Measurements from ENCODE around the gene PHOX2A. TPM values are rescaled to one million over a fixed set of nuclear protein-coding genes. Genes with fewer than 3 reads are reported as not detected.

PHOX2A gene
- total RNA-seq, 1 donor from 2014 or later = not detected

GRCh38 chr11:72251614-72252013 is 7.6 kb upstream of the PHOX2A start:
- DNase-seq (ENCODE audit: low spot score) = no peak
- intact Hi-C loops (cut with DNase I) = no loop called here

GRCh38 chr11:72250661-72251464 is 6.9 kb upstream of the PHOX2A start:
- intact Hi-C loops (cut with DNase I) = no loop called here
- DNase-seq (ENCODE audit: low spot score) = no peak

- intact Hi-C loops (cut with DNase I) = no loop called here
- no peak for DNase-seq (ENCODE audit: low spot score)
These were observed 6.0 kb upstream of the PHOX2A start for GRCh38 chr11:72249961-72250360.

GRCh38 chr11:72247584-72247983 is 3.6 kb upstream of the PHOX2A start:
- intact Hi-C loops (cut with DNase I) = no loop called here
- DNase-seq (ENCODE audit: low spot score) = no peak

DNA sequence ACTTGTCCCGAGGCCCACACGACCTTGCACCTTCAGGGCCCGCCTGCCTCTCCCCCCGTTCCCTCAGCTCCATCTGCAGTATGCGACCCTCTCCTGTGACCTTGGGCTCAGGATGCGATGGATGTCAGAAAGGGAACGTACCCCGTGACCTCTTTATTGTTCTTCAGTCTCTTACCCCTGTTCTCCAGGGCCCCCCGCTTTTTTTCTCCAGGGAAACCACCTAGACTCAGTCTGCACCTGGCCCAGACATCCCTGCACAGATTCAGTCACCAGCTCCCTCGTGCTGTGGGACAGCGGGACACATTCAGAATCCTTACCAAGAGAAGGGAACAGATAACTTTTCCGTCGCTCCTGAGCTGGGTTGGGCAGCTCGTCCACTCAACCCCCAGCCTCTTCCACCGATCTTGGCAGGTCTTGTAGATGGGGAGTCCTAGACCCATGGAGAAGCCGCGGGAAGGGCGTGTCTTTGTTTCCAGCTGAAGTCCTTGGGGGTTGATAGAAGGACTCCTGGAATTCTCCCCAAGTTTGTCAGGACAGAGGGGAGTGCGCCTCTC is 1.4 kb upstream of the PHOX2A start:
- intact Hi-C loops (cut with DNase I) = no loop called here

DNA sequence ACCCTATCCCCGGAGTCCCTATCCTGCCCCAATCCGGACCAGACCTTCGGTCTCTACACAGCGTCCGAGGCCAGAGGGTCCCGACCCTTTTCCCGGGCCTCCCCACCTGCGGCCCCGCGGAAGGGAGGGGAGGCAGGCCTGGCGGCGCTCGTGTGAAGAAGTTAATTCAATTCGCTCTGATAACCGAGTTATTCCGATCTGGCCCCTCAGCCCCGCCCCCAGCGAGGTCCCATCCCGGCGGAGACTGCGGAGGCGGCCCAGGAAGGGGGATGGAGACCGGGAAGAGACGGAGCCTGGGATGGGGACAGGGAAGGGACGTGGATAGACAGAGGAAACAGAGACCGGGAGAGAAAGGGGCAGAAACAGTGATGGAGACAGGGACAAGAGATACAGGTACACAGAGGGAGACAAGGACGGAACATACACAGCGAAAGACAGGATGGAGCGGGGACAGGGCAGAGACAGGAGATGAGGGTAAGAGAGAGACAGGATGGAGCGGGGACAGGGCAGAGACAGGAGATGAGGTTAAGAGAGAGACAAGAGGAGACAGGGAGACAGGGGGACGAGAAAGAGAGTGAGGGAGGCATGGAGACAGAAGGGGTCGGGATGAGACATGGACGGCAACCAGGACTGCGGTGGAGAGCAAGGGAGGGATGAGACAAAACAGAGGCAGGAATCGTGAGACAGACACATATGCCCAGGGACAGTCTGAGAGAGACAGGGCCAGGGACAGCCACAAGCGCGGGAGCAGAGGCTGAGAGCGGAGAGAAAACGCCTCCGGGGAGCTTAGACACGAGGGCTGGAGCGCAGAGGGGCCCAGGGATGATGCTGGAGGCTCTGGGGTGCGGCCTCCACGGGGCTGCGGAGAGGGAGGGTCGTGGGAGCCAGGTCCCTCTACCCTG is 636 bp upstream of the PHOX2A start:
- intact Hi-C loops (cut with DNase I) = no loop called here
- DNase-seq (ENCODE audit: low spot score) = no peak

More for the DNA sequence above, 1.4 kb upstream of the PHOX2A start:
- DNase-seq (ENCODE audit: low spot score) = no peak

GRCh38 chr11:72243173-72244059 is 560 bp downstream of the PHOX2A start:
- no peak for DNase-seq (ENCODE audit: low spot score)
- intact Hi-C loops (cut with DNase I) = no loop called here

- intact Hi-C loops (cut with DNase I) = no loop called here
- DNase-seq (ENCODE audit: low spot score) = no peak
These were observed 1.8 kb downstream of the PHOX2A start for GRCh38 chr11:72242141-72242540.

DNA sequence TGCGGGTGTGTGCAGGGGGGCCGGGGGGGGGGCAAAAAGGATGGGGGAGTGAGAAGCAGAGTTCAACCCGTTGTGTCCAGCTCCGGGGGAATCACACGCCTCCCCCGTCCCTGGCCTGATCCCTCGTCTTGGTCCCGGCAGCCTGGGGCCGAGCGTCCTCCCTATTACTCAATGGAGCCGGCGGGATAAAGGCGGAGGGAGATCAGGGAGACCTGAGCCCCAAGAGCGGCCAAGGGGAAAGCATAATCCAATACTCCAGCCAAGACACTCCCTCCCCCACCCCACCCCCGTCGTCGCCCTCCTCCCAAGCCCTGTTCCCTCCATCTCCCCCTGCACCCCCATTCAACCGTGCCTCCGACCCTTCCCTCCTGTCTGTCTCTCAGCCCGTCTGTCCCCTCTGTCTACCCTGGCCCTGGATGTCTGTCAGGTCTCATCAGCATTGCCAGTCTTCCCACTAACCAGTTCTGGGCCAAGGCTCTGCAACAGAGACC is 2.6 kb downstream of the PHOX2A start:
- no peak for DNase-seq (ENCODE audit: low spot score)
- intact Hi-C loops (cut with DNase I) = no loop called here

GRCh38 chr11:72240461-72241290 is 3.3 kb downstream of the PHOX2A start:
- DNase-seq (ENCODE audit: low spot score) = no peak
- intact Hi-C loops (cut with DNase I) = no loop called here

- intact Hi-C loops (cut with DNase I) = loop anchor here (1.0 to 5.0 kb wide), 3 partner anchors 16 to 192 kb away; partner anchors contain the start of genes CLPB and INPPL1
- no peak for DNase-seq (ENCODE audit: low spot score)
These were observed 4.0 kb downstream of the PHOX2A start for GRCh38 chr11:72239849-72240460.

DNA sequence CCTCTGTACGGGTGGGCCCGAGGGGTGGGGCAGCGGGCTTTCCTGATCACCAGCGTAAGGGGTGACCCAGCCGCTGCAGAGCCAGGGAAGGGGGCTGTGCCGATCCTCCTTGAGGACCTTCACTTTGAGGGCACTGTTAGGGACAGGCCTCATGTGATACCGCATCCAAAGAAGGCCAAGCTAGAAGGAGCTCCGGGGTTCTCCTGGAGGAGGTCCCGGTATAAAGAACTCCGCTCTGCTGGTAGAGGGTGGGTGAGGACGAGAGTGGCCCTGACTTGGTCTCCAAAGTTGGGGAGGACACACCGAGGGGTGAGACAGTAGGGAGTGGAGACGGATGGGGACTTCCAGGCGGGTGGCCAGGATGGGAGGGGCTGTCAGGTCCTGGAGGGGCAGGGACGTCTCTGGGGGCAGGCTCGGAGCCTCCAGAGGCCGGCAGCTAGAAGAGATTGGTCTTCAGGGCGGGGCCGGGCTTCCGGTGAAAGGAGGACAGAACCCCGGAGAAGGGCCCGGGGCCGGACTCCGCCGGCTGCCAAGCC is 4.6 kb downstream of the PHOX2A start:
- DNase-seq (ENCODE audit: low spot score) = no peak
- intact Hi-C loops (cut with DNase I) = loop anchor here (1.0 to 5.0 kb wide), 3 partner anchors 15 to 193 kb away; partner anchors contain the start of genes CLPB and INPPL1

DNA sequence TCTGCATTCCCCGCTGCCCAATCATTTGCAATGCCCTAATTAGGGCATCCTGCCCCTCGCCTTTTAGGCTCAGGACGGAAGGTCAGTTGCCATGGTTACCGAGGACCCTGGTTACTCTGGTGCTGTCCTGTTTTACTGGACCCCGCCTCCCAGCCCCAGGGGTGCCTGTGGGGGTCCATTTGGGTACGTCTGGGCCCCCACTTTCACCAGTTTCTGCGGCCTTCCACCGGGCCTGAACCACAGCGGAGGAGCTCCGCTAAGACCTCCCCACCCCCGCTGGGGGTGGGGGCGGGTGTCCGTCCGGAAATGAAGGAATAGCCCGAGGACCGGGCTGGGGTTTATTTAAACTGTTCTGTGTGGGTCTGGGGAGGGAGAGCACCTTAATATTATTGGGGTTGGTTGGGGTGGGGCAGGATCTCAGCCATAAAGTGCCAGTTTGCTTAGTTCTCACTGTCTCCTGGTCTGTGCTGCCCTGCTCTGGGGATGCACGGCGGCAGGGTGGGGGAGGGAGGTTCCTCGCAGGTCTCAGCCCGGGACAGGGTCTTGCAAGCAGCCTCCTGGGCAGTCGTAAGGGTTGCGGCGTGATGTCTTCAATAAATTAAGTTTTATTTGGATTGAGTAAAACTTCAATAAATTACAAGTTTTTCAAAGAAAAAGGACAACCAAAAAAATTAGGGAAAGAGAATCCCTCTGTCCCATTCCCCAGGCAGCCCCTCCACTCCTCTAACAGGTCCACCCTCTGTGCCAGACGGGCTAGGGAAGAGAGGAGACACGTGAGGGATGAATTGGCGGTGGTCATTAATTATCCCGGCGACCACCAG is 5.3 kb downstream of the PHOX2A start:
- intact Hi-C loops (cut with DNase I) = loop anchor here (1.0 to 5.0 kb wide), 3 partner anchors 14 to 194 kb away; partner anchors contain the start of genes CLPB and INPPL1
- DNase-seq (ENCODE audit: low spot score) = no peak

- DNase-seq (ENCODE audit: low spot score) = no peak
- intact Hi-C loops (cut with DNase I) = loop anchor here (5.0 kb wide), 2 partner anchors 174 to 194 kb away; partner anchors contain the start of gene CLPB
These were observed 5.9 kb downstream of the PHOX2A start for GRCh38 chr11:72238040-72238450.

DNA sequence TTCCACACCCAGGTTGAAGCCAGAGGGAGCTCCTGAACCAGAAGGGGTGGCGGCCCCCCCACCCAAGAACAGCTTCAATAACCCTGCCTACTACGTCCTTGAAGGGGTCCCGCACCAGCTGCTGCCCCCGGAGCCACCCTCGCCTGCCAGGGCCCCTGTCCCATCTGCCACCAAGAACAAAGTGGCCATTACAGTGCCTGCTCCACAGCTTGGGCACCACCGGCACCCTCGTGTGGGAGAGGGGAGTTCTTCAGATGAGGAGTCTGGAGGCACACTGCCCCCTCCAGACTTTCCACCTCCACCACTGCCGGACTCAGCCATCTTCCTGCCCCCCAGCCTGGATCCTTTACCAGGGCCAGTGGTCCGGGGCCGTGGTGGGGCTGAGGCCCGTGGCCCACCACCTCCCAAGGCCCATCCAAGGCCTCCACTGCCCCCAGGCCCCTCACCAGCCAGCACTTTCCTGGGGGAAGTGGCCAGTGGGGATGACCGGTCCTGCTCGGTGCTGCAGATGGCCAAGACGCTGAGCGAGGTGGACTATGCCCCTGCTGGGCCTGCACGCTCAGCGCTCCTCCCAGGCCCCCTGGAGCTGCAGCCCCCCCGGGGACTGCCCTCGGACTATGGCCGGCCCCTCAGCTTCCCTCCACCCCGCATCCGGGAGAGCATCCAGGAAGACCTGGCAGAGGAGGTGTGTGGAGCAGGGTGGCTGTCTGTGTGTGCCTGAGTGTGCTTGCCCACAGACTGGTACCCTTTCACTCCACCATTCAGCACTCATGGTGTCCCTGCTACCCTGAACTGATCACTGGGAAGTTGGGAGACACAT is 6.7 kb downstream of the PHOX2A start:
- DNase-seq (ENCODE audit: low spot score) = no peak
- intact Hi-C loops (cut with DNase I) = loop anchor here (5.0 kb wide), 2 partner anchors 175 to 195 kb away; partner anchors contain the start of gene CLPB

DNA sequence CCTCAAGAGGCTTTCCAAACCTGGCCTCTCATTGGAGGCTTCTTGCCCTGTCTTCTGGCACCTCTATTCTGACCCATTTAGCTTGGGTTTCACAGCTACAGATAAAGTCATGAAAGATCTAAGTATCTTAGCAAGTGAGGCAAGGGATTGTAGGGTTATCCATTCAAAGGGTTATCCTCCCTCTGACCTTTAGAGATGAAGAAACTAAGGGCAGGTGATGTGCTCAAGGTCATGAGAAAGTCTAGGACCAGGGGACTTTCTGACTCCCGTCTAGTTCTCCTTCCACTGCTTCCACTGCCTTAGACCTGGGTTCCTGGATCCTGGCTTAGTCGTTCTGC is 7.2 kb downstream of the PHOX2A start:
- no peak for DNase-seq (ENCODE audit: low spot score)
- intact Hi-C loops (cut with DNase I) = loop anchor here (5.0 kb wide), 2 partner anchors 176 to 196 kb away; partner anchors contain the start of gene CLPB
